Liver (tissue), 3 donors: Measurements from ENCODE around the gene CDK5R1.

Experiments
- ATF3 ChIP-seq: IDR thresholded peaks from 2 replicates; pipeline ENCODE4 v1.6.1; 2016; ENCODE audit warnings: antibody characterized with exemption
- REST ChIP-seq: IDR thresholded peaks from 2 replicates; pipeline ENCODE4 v1.6.1; 2016; ENCODE audit warnings: antibody characterized with exemption, mild to moderate bottlenecking
- SP1 ChIP-seq: IDR thresholded peaks from 2 replicates; pipeline ENCODE4 v1.6.1; 2018; ENCODE audit warnings: antibody characterized with exemption, mild to moderate bottlenecking
- YY1 ChIP-seq: IDR thresholded peaks from 2 replicates; pipeline ENCODE4 v1.6.1; 2016; ENCODE audit warnings: antibody characterized with exemption, mild to moderate bottlenecking
- TF ChIP-seq, protein P1 (sequence below): fragments of 150-350 bp; IDR thresholded peaks from 2 replicates; pipeline ENCODE4 v1.5.1; 2017; ENCODE audit warnings: improper control_type of control experiment, low read depth, low read length; ENCODE audit not compliant: missing input control
- donor health status: healthy.
- donor health status: healthy.

- TF ChIP-seq ATF3 (no peak), REST (no peak), SP1 (no peak), YY1 (no peak)
- TF ChIP-seq, protein P1, sequence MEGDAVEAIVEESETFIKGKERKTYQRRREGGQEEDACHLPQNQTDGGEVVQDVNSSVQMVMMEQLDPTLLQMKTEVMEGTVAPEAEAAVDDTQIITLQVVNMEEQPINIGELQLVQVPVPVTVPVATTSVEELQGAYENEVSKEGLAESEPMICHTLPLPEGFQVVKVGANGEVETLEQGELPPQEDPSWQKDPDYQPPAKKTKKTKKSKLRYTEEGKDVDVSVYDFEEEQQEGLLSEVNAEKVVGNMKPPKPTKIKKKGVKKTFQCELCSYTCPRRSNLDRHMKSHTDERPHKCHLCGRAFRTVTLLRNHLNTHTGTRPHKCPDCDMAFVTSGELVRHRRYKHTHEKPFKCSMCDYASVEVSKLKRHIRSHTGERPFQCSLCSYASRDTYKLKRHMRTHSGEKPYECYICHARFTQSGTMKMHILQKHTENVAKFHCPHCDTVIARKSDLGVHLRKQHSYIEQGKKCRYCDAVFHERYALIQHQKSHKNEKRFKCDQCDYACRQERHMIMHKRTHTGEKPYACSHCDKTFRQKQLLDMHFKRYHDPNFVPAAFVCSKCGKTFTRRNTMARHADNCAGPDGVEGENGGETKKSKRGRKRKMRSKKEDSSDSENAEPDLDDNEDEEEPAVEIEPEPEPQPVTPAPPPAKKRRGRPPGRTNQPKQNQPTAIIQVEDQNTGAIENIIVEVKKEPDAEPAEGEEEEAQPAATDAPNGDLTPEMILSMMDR: peak; percentile 43
Measured at GRCh38 chr17:32483451-32484019, 3.3 kb upstream of the CDK5R1 start.
